Brain microvascular endothelial cell (primary cell): Measurements from ENCODE around the gene ASPHD1.

ENCODE experiments used
- DNase-seq: peaks from one replicate; pipeline ENCODE4 v3.0.0-alpha.2; 2020
- H3K27ac ChIP-seq: fragments of 250-450 bp; sonication (Bioruptor Pico); 2 replicates; pipeline ENCODE4 v1.5.1; 2020; ENCODE audit warnings: mild to moderate bottlenecking, moderate library complexity
- H3K27me3 ChIP-seq: fragments of 250-450 bp; sonication (Bioruptor Pico); replicated peaks from 2 replicates; pipeline ENCODE4 v1.5.1; 2020; ENCODE audit warnings: mild to moderate bottlenecking
- H3K36me3 ChIP-seq: fragments of 250-450 bp; sonication (Bioruptor Pico); replicated peaks from 2 replicates; pipeline ENCODE4 v1.5.1; 2020; ENCODE audit warnings: mild to moderate bottlenecking
- H3K4me3 ChIP-seq: 2 replicates; pipeline ENCODE4 v1.5.1; 2011; ENCODE audit warnings: low read depth, mild to moderate bottlenecking, control low read depth, low read length, moderate library complexity
- CTCF ChIP-seq: IDR thresholded peaks from 2 replicates; pipeline ENCODE4 v1.5.1; 2011; ENCODE audit warnings: low read depth, mild to moderate bottlenecking, moderate library complexity, low read length, control low read depth, inconsistent platforms; ENCODE audit errors: missing control alignments
- in situ Hi-C: cut with HindIII; loops from 2 replicates; pipeline ENCODE4 v1.10.0; 2017; ENCODE audit warnings: low sequenced_read_pairs, low pct_ligation_motif_present

The ASPHD1 gene

GRCh38 chr16:29894352-29894751 is 5.9 kb upstream of the ASPHD1 start:
- in situ Hi-C loops = no loop called here
- Histone ChIP-seq H3K27me3 (peaks cover 3% of the 10 kb centered on the region), H3K36me3 (no peaks in the 10 kb centered on the region), H3K27ac (no peak overlapping the region), H3K4me3 (no peak overlapping the region)
- no peak for TF ChIP-seq CTCF
- DNase-seq = no peak

- no peak for TF ChIP-seq CTCF
- peaks cover 3% of the 10 kb centered on the region for H3K27me3 ChIP-seq
- in situ Hi-C loops = no loop called here
- H3K27ac ChIP-seq = no peak overlapping the region
- no peak overlapping the region for H3K4me3 ChIP-seq
- H3K36me3 ChIP-seq = no peaks in the 10 kb centered on the region
- no peak for DNase-seq
These were observed 3.4 kb upstream of the ASPHD1 start for GRCh38 chr16:29896841-29897240.

- no peak for DNase-seq
- no peak for TF ChIP-seq CTCF
- in situ Hi-C loops = no loop called here
- Histone ChIP-seq H3K27me3 (peaks cover 3% of the 10 kb centered on the region), H3K27ac (no peak overlapping the region), H3K36me3 (no peaks in the 10 kb centered on the region), H3K4me3 (no peak overlapping the region)
These were observed 3.0 kb upstream of the ASPHD1 start for GRCh38 chr16:29897333-29897732.

- in situ Hi-C loops = no loop called here
- H3K36me3 ChIP-seq = no peaks in the 10 kb centered on the region
- peaks cover 3% of the 10 kb centered on the region for H3K27me3 ChIP-seq
- no peak overlapping the region for H3K27ac ChIP-seq
- peak overlapping the region; percentile 54 for H3K4me3 ChIP-seq
- no peak for TF ChIP-seq CTCF
- no peak for DNase-seq
These were observed 2.0 kb upstream of the ASPHD1 start for GRCh38 chr16:29898135-29898803.

- Histone ChIP-seq H3K36me3 (no peaks in the 10 kb centered on the region), H3K27ac (peak overlapping the region; percentile 37), H3K4me3 (peak overlapping the region; percentile 54), H3K27me3 (peaks cover 3% of the 10 kb centered on the region)
- in situ Hi-C loops = no loop called here
- DNase-seq = peak; percentile 33
- no peak for TF ChIP-seq CTCF
These were observed 1.3 kb upstream of the ASPHD1 start for GRCh38 chr16:29898804-29899515.
